GM12878 (cell line): ENCODE data around the gene GABPA. TPM values are rescaled to one million over a fixed set of nuclear protein-coding genes. Genes with fewer than 3 reads are reported as not detected.

Experiments
- BHLHE40 ChIP-seq, 2 experiments: fragments of 450-650 bp in 1 of 2; IDR thresholded peaks; 2 replicates each; pipeline ENCODE4 v1.6.1; 2011 to 2017; ENCODE audit warnings: low read depth in 2 of 2, borderline replicate concordance in 1 of 2, improper control_type of control experiment in 1 of 2, low read length in 1 of 2, mild to moderate bottlenecking in 1 of 2
- CBX3 ChIP-seq: fragments of 200-600 bp; sonication (generic); IDR thresholded peaks from 2 replicates; pipeline ENCODE4 v1.6.1; 2016; ENCODE audit warnings: low read depth, borderline replicate concordance
- NFYB ChIP-seq: IDR thresholded peaks from 2 replicates; pipeline ENCODE4 v1.6.1; 2011; ENCODE audit warnings: low read depth, mild to moderate bottlenecking, low read length, improper control_type of control experiment, moderate library complexity; ENCODE audit not compliant: insufficient read depth
- PAX5 ChIP-seq: IDR thresholded peaks from 2 replicates; pipeline ENCODE4 v1.6.1; 2011; ENCODE audit warnings: low read depth, low read length, borderline replicate concordance
- PRDM15 ChIP-seq: fragments of 450-650 bp; formaldehyde crosslinking; IDR thresholded peaks from 2 replicates; pipeline ENCODE4 v1.4.0; 2020; ENCODE audit warnings: mild to moderate bottlenecking, moderate library complexity
- SMARCA5 ChIP-seq: fragments of 450-650 bp; IDR thresholded peaks from 2 replicates; pipeline ENCODE4 v1.6.1; 2017; ENCODE audit warnings: mild to moderate bottlenecking
- SMC3 ChIP-seq: IDR thresholded peaks from 2 replicates; pipeline ENCODE4 v1.6.1; 2011; ENCODE audit warnings: low read length, improper control_type of control experiment, borderline replicate concordance
- SREBF1 ChIP-seq: IDR thresholded peaks from 2 replicates; pipeline ENCODE4 v1.6.1; 2012; ENCODE audit warnings: mild to moderate bottlenecking, low read length
- ZBTB11 ChIP-seq: fragments of 450-650 bp; formaldehyde crosslinking; IDR thresholded peaks from 2 replicates; pipeline ENCODE4 v1.5.0; 2022; ENCODE audit warnings: mild to moderate bottlenecking, missing genetic modification characterization
- polyA plus RNA-seq, 11 experiments: library from polyadenylated mRNA; depleted of rRNA in 4 of 11; unstranded in 6 of 11; stranded (reverse) in 5 of 11; fragments of >200 nt; fragmentation: Nextera tagmentation in 4 of 11; fragmentation: Illumina TruSeq in 1 of 11; extraction: Ambion mirVana in 4 of 11; extraction: Trizol in 1 of 11; gene quantifications; 1 replicate in 1 of 11; 2 replicates in 10 of 11; pipeline versions ENCODE4 v1.2.1 to v1.2.3, GENCODE V29; 2011 to 2016; ENCODE audit warnings: inconsistent platforms in 2 of 11, missing spikeins in 2 of 11, low read depth in 1 of 11
- total RNA-seq, 4 experiments: library from RNA; depleted of rRNA in 3 of 4; stranded (reverse); fragments of >200 nt in 3 of 4; fragmentation: Illumina TruSeq in 1 of 4; extraction: Trizol in 1 of 4; gene quantifications; 2 replicates each; pipeline versions ENCODE4 v1.2.1 to v1.2.3, GENCODE V29; 2013 to 2021

Gene GABPA
- total and polyA plus RNA-seq, 10 of the 15 experiments (the other 5 are each of a cell fraction or from before 2014, with no cell fraction given) = 7.6 to 25.6 (median 22.9) TPM

DNA sequence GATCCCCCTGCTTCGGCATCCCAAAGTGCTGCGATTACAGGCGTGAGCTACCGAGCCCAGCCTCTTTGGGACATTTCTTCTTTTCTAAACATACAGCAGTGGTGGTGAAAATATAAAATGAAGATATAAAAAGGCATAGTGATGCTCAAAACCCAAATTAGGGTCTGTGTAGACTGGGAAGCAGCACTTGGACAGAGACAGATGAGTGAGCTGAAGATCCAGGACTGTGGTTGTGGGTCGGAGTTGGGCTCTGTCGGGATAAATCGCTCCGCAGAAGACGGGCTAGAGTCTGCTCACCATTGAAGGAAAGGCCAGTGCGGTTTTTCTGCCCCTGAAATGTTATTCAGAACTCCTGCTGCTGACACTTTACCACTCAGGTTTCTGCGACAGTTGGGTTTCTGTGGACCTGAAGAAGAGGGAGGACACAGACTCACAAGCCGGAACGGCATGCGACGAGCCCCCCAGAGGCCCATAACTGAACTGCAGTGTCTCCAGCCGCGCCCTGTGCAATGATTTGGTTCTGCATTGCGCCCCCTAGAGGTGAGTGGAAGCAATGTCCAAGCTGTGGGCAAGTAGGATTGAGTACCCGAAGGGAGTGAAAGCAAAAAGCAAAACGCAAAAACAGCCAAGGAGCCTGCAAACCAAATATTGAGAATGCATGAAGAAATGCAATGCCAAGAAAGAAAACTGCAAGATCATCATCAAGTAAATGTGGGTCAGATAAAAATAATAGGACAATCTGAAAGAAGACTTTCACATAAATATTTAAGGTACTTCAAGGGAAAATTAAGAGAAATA is 66.6 kb downstream of the GABPA start (continued):
- TF ChIP-seq SMC3 (peak; percentile 73), ZBTB11 (CRISPR knock-in tag) (no peak), PRDM15 (CRISPR knock-in tag) (no peak), PAX5 (peak; percentile 58; the same call in 1 of the 2 replicates), CBX3 (no peak), BHLHE40 (IDR thresholded peaks at IDR 0.05; ENCODE audit: borderline replicate concordance in 1 of 2, low read depth in 2 of 2, low read length in 1 of 2) (peak in 1 of 2 experiments; percentile 37; a peak in 1 of 4 replicates), SMARCA5 (peak; percentile 88), SREBF1 (no peak), NFYB (no peak)
- TF ChIP-seq, all 136 proteins: peak for 12
